ENCODE data around the gene PTGS2.

Gene PTGS2

DNA sequence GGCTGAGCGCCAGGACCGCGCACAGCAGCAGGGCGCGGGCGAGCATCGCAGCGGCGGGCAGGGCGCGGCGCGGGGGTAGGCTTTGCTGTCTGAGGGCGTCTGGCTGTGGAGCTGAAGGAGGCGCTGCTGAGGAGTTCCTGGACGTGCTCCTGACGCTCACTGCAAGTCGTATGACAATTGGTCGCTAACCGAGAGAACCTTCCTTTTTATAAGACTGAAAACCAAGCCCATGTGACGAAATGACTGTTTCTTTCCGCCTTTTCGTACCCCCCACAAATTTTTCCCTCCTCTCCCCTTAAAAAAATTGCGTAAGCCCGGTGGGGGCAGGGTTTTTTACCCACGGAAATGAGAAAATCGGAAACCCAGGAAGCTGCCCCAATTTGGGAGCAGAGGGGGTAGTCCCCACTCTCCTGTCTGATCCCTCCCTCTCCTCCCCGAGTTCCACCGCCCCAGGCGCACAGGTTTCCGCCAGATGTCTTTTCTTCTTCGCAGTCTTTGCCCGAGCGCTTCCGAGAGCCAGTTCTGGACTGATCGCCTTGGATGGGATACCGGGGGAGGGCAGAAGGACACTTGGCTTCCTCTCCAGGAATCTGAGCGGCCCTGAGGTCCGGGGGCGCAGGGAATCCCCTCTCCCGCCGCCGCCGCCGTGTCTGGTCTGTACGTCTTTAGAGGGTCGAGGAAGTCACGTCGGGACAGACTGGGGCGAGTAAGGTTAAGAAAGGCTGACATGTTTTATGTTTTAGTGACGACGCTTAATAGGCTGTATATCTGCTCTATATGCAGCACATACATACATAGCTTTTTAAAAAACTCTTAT lies at the start of gene PTGS2:
Gene PTGS2, minus strand, starts transcription at position 179 of the 817 bp plus-strand sequence. Its CDS starts 133 bp downstream, at position 46.
- peak within 1 kb of the TSS; percentile 16 for H3K27ac ChIP-seq

DNA sequence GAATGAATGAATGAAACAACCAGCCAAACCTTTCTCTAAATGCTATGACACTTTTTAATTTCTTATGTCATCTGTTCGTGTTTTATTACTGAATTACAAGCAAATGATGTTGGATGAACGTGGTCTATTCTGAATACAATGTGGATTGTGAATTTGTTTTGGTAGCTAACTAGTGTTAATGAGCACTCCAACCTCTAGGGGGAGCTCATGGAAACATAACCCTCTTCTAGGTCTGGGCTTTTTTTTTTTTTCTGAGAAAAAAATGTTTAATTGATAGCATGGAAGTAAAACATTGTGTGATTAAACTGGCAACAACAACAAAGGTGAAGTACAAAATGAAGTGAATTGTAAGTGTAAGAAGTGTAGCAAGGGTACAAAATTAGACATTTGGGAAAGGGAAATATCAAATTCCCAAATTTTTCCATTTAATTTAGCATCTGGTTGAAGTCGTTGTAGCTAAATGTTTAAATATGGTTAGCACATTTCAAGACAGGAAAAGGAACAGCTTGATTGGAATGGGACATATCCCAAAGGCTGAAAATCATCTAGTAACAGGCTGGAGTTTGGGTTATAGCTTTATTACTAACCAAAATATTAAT lies 42.6 kb upstream of the PTGS2 start:
- no peak overlapping the region for H3K27ac ChIP-seq
- TF ChIP-seq, protein P1, sequence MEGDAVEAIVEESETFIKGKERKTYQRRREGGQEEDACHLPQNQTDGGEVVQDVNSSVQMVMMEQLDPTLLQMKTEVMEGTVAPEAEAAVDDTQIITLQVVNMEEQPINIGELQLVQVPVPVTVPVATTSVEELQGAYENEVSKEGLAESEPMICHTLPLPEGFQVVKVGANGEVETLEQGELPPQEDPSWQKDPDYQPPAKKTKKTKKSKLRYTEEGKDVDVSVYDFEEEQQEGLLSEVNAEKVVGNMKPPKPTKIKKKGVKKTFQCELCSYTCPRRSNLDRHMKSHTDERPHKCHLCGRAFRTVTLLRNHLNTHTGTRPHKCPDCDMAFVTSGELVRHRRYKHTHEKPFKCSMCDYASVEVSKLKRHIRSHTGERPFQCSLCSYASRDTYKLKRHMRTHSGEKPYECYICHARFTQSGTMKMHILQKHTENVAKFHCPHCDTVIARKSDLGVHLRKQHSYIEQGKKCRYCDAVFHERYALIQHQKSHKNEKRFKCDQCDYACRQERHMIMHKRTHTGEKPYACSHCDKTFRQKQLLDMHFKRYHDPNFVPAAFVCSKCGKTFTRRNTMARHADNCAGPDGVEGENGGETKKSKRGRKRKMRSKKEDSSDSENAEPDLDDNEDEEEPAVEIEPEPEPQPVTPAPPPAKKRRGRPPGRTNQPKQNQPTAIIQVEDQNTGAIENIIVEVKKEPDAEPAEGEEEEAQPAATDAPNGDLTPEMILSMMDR (IDR thresholded peaks at IDR 0.05), result peak; percentile 92
- no peak for TF ChIP-seq ZFX (IDR thresholded peaks at IDR 0.05; ENCODE audit: borderline replicate concordance)

More for the DNA sequence above, at the start of gene PTGS2:
- TF ChIP-seq ZFX (IDR thresholded peaks at IDR 0.05; ENCODE audit: borderline replicate concordance), result no peak
- TF ChIP-seq, protein P1 (IDR thresholded peaks at IDR 0.05), result peak; percentile 90

DNA sequence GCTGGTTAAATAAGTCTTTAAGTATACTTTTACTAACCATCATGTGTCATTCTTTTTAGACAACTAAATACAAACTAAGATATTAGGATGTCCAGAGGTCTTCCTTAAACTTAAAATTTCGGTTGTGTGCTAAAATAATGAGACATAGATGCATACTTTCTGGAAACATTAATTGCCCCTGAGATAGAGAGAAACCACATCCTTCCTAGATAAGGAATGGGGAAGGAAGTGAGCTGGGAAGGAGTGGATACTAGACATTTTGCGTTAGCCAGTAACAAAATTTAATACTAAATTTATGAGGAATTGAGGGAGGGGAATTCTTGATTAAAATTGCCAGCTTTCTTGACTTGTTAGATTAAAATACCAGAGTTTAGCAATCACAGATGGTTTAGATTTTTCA lies 37.1 kb upstream of the PTGS2 start:
- TF ChIP-seq ZFX (IDR thresholded peaks at IDR 0.05; ENCODE audit: borderline replicate concordance), result no peak
- TF ChIP-seq, protein P1 (IDR thresholded peaks at IDR 0.05), result no peak

DNA sequence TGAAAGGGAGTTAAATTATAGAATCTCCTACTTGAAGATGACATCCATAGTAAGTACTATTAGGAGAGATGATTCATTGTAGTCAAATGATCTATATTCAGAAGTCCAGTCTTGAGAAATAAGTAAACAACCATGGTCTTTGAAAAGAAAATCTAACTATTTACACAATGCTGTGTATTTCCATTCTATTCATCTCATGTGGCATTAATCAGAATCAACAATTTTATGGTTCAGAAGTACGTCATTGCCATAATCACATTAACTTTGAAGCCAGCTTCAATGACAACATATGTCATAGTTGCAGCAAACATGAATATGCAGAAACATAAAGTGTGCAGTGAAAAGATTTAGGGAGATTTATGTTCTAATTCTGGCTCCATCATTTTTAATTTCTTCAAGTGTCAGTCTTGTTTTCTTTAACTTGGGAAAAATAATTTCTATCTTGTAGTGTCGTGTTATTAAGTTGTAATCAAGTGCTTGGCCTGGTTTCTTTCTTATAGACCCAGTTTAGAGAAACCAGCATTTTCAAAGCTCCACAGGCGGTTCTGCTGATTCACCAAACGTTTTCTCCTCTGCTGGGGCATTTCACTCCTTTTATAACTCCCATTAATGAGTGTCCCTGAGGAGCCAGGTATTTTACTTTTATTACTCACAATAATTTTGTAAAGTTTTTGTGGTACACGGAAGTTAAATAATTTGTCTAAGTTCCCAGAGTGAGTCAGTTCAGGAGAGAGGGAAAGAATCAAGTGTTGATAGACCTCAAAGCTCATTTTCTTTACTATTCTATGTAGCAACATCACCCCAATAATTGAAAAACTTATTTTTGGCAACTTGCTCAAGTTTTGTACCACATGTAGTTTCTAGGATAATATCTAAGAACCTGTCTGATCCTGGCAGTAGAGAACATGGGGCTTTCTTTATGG lies 35.9 kb upstream of the PTGS2 start:
- H3K27ac ChIP-seq, result no peak overlapping the region
- TF ChIP-seq ZFX (IDR thresholded peaks at IDR 0.05; ENCODE audit: borderline replicate concordance), result no peak
- TF ChIP-seq, protein P1 (IDR thresholded peaks at IDR 0.05), result no peak

More for the DNA sequence above, 37.1 kb upstream of the PTGS2 start:
- no peak overlapping the region for H3K27ac ChIP-seq

DNA sequence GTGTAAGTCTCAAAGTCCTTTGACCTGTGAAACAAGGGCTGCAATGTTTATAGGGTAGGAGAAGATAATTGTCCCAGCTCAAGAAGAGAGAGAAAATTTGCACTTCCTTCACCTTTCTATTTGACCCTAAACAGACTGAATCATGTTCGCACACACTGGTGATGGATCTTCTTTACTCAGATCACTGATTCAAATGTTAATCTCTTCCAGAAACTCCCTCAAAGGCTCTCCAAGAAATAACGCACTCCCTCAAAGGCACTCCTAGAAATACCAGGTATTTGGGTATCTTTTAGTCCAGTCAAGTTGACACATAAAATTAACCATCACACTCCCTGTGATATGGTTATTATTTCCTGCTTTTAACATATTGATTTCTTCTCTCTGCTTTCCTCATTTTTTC lies 30.5 kb upstream of the PTGS2 start:
- no peak overlapping the region for H3K27ac ChIP-seq
- TF ChIP-seq, protein P1 (IDR thresholded peaks at IDR 0.05), result no peak
- TF ChIP-seq ZFX (IDR thresholded peaks at IDR 0.05; ENCODE audit: borderline replicate concordance), result no peak

DNA sequence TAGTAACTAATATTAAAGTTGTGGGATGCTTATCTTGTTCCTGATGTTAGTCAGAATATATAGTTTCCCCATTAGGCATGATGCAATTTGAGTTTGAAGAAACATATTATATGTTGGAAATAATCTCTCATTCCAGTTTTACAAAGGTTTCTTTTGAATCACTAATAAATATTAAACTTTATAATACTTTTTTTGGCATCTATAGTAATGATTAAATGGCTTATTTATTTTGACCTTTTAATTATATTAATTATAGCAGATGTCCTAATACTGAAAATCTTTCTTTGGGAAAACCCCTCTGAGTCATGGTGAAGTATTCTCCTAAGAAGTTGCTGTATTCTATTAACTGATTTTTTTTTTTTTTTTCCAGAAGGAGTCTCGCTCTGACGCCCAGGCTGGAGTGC lies 28.5 kb upstream of the PTGS2 start:
- TF ChIP-seq, protein P1 (IDR thresholded peaks at IDR 0.05), result no peak
- no peak for TF ChIP-seq ZFX (IDR thresholded peaks at IDR 0.05; ENCODE audit: borderline replicate concordance)
- H3K27ac ChIP-seq, result no peak overlapping the region

Data from 22Rv1 (cell line).